IMR-90 (cell line): Measurements from ENCODE around the gene TTBK2.

Experiments used
- CTCF ChIP-seq: conservative IDR thresholded peaks from 2 replicates; pipeline ENCODE4 v1.5.1; 2012; ENCODE audit warnings: mild to moderate bottlenecking, low read depth, low read length, improper control_type of control experiment
- USF2 ChIP-seq: fragments of 150-350 bp; IDR thresholded peaks from 2 replicates; pipeline ENCODE4 v1.6.1; 2017; ENCODE audit warnings: mild to moderate bottlenecking, antibody characterized with exemption, low read length, low read depth

- TF ChIP-seq CTCF, result no peak
- TF ChIP-seq USF2, result no peak
Observed at GRCh38 chr15:42693496-42693895, 227.1 kb downstream of the TTBK2 start.
